ENCODE data around the gene GARRE1. TPM values are rescaled to one million over a fixed set of nuclear protein-coding genes. Genes with fewer than 3 reads are reported as not detected.
"Not testable (repeated sequence)": the region's sequence is repeated elsewhere in the genome, so short reads cannot be mapped to it uniquely, and the experiment has no call there.

GARRE1 gene
- total RNA-seq = 27.2 TPM

GRCh38 chr19:34254046-34254697, at the start of gene GARRE1:
TSS of gene GARRE1 (plus strand) at chr19:34254554. CDS start at chr19:34300474, 45,920 bp downstream.
- DNase-seq (ENCODE audit: low spot score) = peak; percentile 89

GRCh38 chr19:34205324-34205723, 49.0 kb upstream of the GARRE1 start:
- DNase-seq (ENCODE audit: low spot score) = not testable (repeated sequence)

GRCh38 chr19:34208291-34208884, 46.0 kb upstream of the GARRE1 start:
- DNase-seq (ENCODE audit: low spot score) = no peak

GRCh38 chr19:34209726-34210125, 44.6 kb upstream of the GARRE1 start:
- DNase-seq (ENCODE audit: low spot score) = no peak

GRCh38 chr19:34213283-34213682, 41.1 kb upstream of the GARRE1 start:
- DNase-seq (ENCODE audit: low spot score) = no peak

GRCh38 chr19:34214040-34214439, 40.3 kb upstream of the GARRE1 start:
- DNase-seq (ENCODE audit: low spot score) = no peak

- DNase-seq (ENCODE audit: low spot score) = no peak
Measured at GRCh38 chr19:34215006-34215665, 39.2 kb upstream of the GARRE1 start.

- DNase-seq (ENCODE audit: low spot score) = no peak
Measured at GRCh38 chr19:34215666-34216038, 38.7 kb upstream of the GARRE1 start.

GRCh38 chr19:34216745-34217219, 37.6 kb upstream of the GARRE1 start:
- DNase-seq (ENCODE audit: low spot score) = not testable (repeated sequence)

- DNase-seq (ENCODE audit: low spot score) = peak; percentile 66
Measured at GRCh38 chr19:34217952-34218817, 36.2 kb upstream of the GARRE1 start.

GRCh38 chr19:34218818-34219164, 35.6 kb upstream of the GARRE1 start:
- DNase-seq (ENCODE audit: low spot score) = no peak

GRCh38 chr19:34220472-34221063, 33.8 kb upstream of the GARRE1 start:
- peak; percentile 61 for DNase-seq (ENCODE audit: low spot score)

GRCh38 chr19:34222386-34222785, 32.0 kb upstream of the GARRE1 start:
- DNase-seq (ENCODE audit: low spot score) = no peak

GRCh38 chr19:34224996-34225658, 29.2 kb upstream of the GARRE1 start:
- no peak for DNase-seq (ENCODE audit: low spot score)

GRCh38 chr19:34225659-34226015, 28.7 kb upstream of the GARRE1 start:
- no peak for DNase-seq (ENCODE audit: low spot score)

GRCh38 chr19:34226036-34226435, 28.3 kb upstream of the GARRE1 start:
- no peak for DNase-seq (ENCODE audit: low spot score)

GRCh38 chr19:34228347-34228746, 26.0 kb upstream of the GARRE1 start:
- no peak for DNase-seq (ENCODE audit: low spot score)

- DNase-seq (ENCODE audit: low spot score) = no peak
Measured at GRCh38 chr19:34228762-34229161, 25.6 kb upstream of the GARRE1 start.

- DNase-seq (ENCODE audit: low spot score) = no peak
Measured at GRCh38 chr19:34229721-34230120, 24.6 kb upstream of the GARRE1 start.

GRCh38 chr19:34230820-34231219, 23.5 kb upstream of the GARRE1 start:
- DNase-seq (ENCODE audit: low spot score) = no peak

- no peak for DNase-seq (ENCODE audit: low spot score)
Measured at GRCh38 chr19:34231439-34231838, 22.9 kb upstream of the GARRE1 start.
